ENCODE data around the gene MYD88.

MYD88 gene

GRCh38 chr3:38114052-38114874 is 24.2 kb upstream of the MYD88 start:
- DNase-seq = no peak

GRCh38 chr3:38114875-38115644 is 23.4 kb upstream of the MYD88 start:
- no peak for DNase-seq

GRCh38 chr3:38115645-38116427 is 22.6 kb upstream of the MYD88 start:
- DNase-seq = no peak

- no peak for DNase-seq
These were observed 21.8 kb upstream of the MYD88 start for GRCh38 chr3:38116471-38117162.

- DNase-seq = no peak
These were observed 21.2 kb upstream of the MYD88 start for GRCh38 chr3:38117163-38117716.

- peak; percentile 51 to 66 for DNase-seq
These were observed 20.6 kb upstream of the MYD88 start for GRCh38 chr3:38117748-38118420.

- DNase-seq = no peak
These were observed 19.8 kb upstream of the MYD88 start for GRCh38 chr3:38118421-38119247.

GRCh38 chr3:38119248-38119544 is 19.3 kb upstream of the MYD88 start:
- no peak for DNase-seq

GRCh38 chr3:38119821-38120692 is 18.4 kb upstream of the MYD88 start:
- no peak for DNase-seq

- no peak for DNase-seq
These were observed 17.6 kb upstream of the MYD88 start for GRCh38 chr3:38120693-38121450.

GRCh38 chr3:38121451-38121831 is 17.0 kb upstream of the MYD88 start:
- no peak for DNase-seq

- no peak for DNase-seq
These were observed 16.5 kb upstream of the MYD88 start for GRCh38 chr3:38121832-38122461.

- DNase-seq = no peak
These were observed 15.7 kb upstream of the MYD88 start for GRCh38 chr3:38122712-38123290.

GRCh38 chr3:38124324-38125122 is 13.9 kb upstream of the MYD88 start:
- DNase-seq = no peak

- DNase-seq = no peak
These were observed 12.9 kb upstream of the MYD88 start for GRCh38 chr3:38125305-38126120.

GRCh38 chr3:38126121-38126892 is 12.2 kb upstream of the MYD88 start:
- no peak for DNase-seq
